Uterus (tissue), 2 donors: Measurements from ENCODE around the gene SERTM1.

Source experiments
- CTCF ChIP-seq, 4 experiments: fragments of 200-600 bp in 2 of 4; fragments of 450-650 bp in 2 of 4; sonication (generic) in 2 of 4; IDR thresholded peaks; one replicate each; pipeline ENCODE4 v1.5.1; 2016 to 2019; ENCODE audit warnings: antibody characterized with exemption in 4 of 4, mild to moderate bottlenecking in 2 of 4, moderate library complexity in 1 of 4
- POLR2A ChIP-seq, 2 donors: fragments of 450-650 bp; IDR thresholded peaks; one replicate each; pipeline ENCODE4 v1.6.1; 2016; ENCODE audit warnings: antibody characterized with exemption in 2 of 2, mild to moderate bottlenecking in 1 of 2, moderate library complexity in 1 of 2

GRCh38 chr13:36628377-36629056, 45.3 kb upstream of the SERTM1 start:
- TF ChIP-seq POLR2A (IDR thresholded peaks at IDR 0.05) (no peak), CTCF (IDR thresholded peaks at IDR 0.05) (no peak)
